ENCODE data around the gene CLDN3.

GRCh38 chr7:73740771-73741170 is 29.3 kb downstream of the CLDN3 start:
- TF ChIP-seq CTCF (IDR thresholded peaks at IDR 0.05), result no peak
- no peak for TF ChIP-seq RFX5 (IDR thresholded peaks at IDR 0.05)
- no peak for TF ChIP-seq BHLHE40 (IDR thresholded peaks at IDR 0.05; ENCODE audit: low read depth, low read length)
- TF ChIP-seq, protein P1, sequence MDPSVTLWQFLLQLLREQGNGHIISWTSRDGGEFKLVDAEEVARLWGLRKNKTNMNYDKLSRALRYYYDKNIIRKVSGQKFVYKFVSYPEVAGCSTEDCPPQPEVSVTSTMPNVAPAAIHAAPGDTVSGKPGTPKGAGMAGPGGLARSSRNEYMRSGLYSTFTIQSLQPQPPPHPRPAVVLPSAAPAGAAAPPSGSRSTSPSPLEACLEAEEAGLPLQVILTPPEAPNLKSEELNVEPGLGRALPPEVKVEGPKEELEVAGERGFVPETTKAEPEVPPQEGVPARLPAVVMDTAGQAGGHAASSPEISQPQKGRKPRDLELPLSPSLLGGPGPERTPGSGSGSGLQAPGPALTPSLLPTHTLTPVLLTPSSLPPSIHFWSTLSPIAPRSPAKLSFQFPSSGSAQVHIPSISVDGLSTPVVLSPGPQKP (IDR thresholded peaks at IDR 0.05; ENCODE audit: low read depth, low read length), result no peak
- TF ChIP-seq RCOR1 (IDR thresholded peaks at IDR 0.05; ENCODE audit: low read depth, low read length), result no peak
- no peak for TF ChIP-seq E2F6 (IDR thresholded peaks at IDR 0.05; ENCODE audit: borderline replicate concordance, low read depth)
